Transverse colon (tissue), 4 donors: ENCODE data around the gene ACP4.

Source experiments
- POLR2AphosphoS5 ChIP-seq, 3 donors: sonication (generic); formaldehyde crosslinking; IDR thresholded peaks; one replicate each; pipeline ENCODE4 v1.6.1; 2016; ENCODE audit warnings: antibody characterized with exemption in 3 of 3
- TF ChIP-seq, protein P1 (sequence below), 5 experiments: fragments of 200-600 bp in 3 of 5; fragments of 450-650 bp in 2 of 5; sonication (generic) in 3 of 5; IDR thresholded peaks; 1 replicate in 2 of 5; 2 replicates in 3 of 5; pipeline ENCODE4 v1.5.1; 2016 to 2017; ENCODE audit warnings: antibody characterized with exemption in 5 of 5, inconsistent platforms in 3 of 5, mild to moderate bottlenecking in 2 of 5, moderate library complexity in 1 of 5

GRCh38 chr19:50815439-50815838, 25.2 kb downstream of the ACP4 start:
- TF ChIP-seq, protein P1, sequence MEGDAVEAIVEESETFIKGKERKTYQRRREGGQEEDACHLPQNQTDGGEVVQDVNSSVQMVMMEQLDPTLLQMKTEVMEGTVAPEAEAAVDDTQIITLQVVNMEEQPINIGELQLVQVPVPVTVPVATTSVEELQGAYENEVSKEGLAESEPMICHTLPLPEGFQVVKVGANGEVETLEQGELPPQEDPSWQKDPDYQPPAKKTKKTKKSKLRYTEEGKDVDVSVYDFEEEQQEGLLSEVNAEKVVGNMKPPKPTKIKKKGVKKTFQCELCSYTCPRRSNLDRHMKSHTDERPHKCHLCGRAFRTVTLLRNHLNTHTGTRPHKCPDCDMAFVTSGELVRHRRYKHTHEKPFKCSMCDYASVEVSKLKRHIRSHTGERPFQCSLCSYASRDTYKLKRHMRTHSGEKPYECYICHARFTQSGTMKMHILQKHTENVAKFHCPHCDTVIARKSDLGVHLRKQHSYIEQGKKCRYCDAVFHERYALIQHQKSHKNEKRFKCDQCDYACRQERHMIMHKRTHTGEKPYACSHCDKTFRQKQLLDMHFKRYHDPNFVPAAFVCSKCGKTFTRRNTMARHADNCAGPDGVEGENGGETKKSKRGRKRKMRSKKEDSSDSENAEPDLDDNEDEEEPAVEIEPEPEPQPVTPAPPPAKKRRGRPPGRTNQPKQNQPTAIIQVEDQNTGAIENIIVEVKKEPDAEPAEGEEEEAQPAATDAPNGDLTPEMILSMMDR (IDR thresholded peaks at IDR 0.05) = no peak
- TF ChIP-seq POLR2AphosphoS5 (IDR thresholded peaks at IDR 0.05) = no peak
